Left lung (tissue), 10 donors: ENCODE results near the gene BFSP2. TPM values are rescaled to one million over a fixed set of nuclear protein-coding genes. Genes with fewer than 3 reads are reported as not detected.

Experiments used
- ATAC-seq: fragments of 200-7000 bp; cut with Tn5 transposase; one replicate; pipeline ENCODE4 v1.9.1; 2020; ENCODE audit warnings: moderate library complexity
- DNase-seq, 4 donors: peaks; one replicate each; pipeline ENCODE4 v3.0.0-alpha.2; 2013 to 2020
- H3K27ac ChIP-seq, 2 donors: fragments of 200-600 bp; sonication (generic) in 1 of 2; one replicate each; pipeline versions ENCODE4 v1.5.0 to v1.8.0; 2020 to 2021
- H3K27me3 ChIP-seq, 2 donors: fragments of 200-600 bp; sonication (generic) in 1 of 2; one replicate each; pipeline versions ENCODE4 v1.5.0 to v1.8.0; 2020 to 2021
- H3K36me3 ChIP-seq, 2 donors: fragments of 200-600 bp; sonication (generic) in 1 of 2; one replicate each; pipeline versions ENCODE4 v1.5.0 to v1.8.0; 2020 to 2021
- H3K4me1 ChIP-seq, 2 donors: fragments of 200-600 bp; one replicate each; pipeline ENCODE4 v1.8.0; 2021
- H3K4me3 ChIP-seq, 2 donors: fragments of 200-600 bp; sonication (generic) in 1 of 2; one replicate each; pipeline versions ENCODE4 v1.5.0 to v1.8.0; 2020 to 2021; ENCODE audit warnings: mild to moderate bottlenecking in 1 of 2
- H3K9me3 ChIP-seq, 2 donors: fragments of 200-600 bp; sonication (generic) in 1 of 2; one replicate each; pipeline versions ENCODE4 v1.5.0 to v1.8.0; 2020 to 2021
- intact Hi-C, 2 donors: fragments of 100-400 bp; cut with DNase I; formaldehyde crosslinking; loops; one replicate each; pipeline versions ENCODE4 v1.11.2 to v1.14.2; 2022
- polyA plus RNA-seq, 6 donors: library from polyadenylated mRNA; unstranded; fragments of 120-200 nt; gene quantifications; one replicate each; pipeline ENCODE4 v1.2.1, GENCODE V29; 2013; ENCODE audit not compliant: insufficient read length in 6 of 6
- total RNA-seq, 2 donors: library from RNA; stranded (reverse); fragmentation: NEBNext Ultra II Directional; extraction: Animal tissue kit (Norgen Biotek cat#: 25700); gene quantifications; one replicate each; pipeline ENCODE4 v1.2.1, GENCODE V29; 2021
- TF ChIP-seq, protein P1 (sequence below), 2 donors: fragments of 200-600 bp; sonication (generic) in 1 of 2; IDR thresholded peaks; one replicate each; pipeline versions ENCODE4 v1.5.0 to v1.8.0; 2021; ENCODE audit warnings: antibody characterized with exemption in 2 of 2
- donor health status: DM: no; HTN: yes; CAD: no.
- donor health status: DM: no; HTN: no; CAD: no.

The BFSP2 gene
- total and polyA plus RNA-seq, 8 donors: not detected

DNA sequence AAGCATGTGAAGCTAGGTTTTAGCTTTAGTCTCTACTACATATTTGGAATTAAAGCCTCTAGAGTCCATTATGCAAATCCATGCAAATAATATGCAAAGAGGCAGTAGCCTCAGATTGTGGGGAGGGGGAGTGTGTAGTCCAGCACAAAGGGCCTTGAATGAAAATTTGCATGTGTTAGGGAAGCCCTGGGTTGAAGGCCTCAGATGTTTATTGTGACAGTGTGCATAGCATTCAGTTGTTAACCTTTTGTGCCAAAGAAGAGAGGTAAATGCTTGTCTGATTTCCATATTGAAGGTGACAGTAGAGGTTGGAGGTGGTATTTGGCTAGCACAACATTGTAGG lies 24.5 kb upstream of the BFSP2 start:
- Histone ChIP-seq H3K27me3 (no peaks in the 10 kb centered on the region), H3K36me3 (no peaks in the 10 kb centered on the region), H3K4me3 (no peak overlapping the region), H3K4me1 (peaks cover 0 to 8% of the 10 kb centered on the region in 2 donors), H3K27ac (no peak overlapping the region), H3K9me3 (no peaks in the 10 kb centered on the region)
- ATAC-seq (no peak), DNase-seq (no peak)
- intact Hi-C loops: loop anchor here in 1 of 2 donors (5.0 kb wide), 1 partner anchor 333 kb away; no protein-coding TSS in a partner anchor
- TF ChIP-seq, protein P1, sequence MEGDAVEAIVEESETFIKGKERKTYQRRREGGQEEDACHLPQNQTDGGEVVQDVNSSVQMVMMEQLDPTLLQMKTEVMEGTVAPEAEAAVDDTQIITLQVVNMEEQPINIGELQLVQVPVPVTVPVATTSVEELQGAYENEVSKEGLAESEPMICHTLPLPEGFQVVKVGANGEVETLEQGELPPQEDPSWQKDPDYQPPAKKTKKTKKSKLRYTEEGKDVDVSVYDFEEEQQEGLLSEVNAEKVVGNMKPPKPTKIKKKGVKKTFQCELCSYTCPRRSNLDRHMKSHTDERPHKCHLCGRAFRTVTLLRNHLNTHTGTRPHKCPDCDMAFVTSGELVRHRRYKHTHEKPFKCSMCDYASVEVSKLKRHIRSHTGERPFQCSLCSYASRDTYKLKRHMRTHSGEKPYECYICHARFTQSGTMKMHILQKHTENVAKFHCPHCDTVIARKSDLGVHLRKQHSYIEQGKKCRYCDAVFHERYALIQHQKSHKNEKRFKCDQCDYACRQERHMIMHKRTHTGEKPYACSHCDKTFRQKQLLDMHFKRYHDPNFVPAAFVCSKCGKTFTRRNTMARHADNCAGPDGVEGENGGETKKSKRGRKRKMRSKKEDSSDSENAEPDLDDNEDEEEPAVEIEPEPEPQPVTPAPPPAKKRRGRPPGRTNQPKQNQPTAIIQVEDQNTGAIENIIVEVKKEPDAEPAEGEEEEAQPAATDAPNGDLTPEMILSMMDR (IDR thresholded peaks at IDR 0.05): no peak

DNA sequence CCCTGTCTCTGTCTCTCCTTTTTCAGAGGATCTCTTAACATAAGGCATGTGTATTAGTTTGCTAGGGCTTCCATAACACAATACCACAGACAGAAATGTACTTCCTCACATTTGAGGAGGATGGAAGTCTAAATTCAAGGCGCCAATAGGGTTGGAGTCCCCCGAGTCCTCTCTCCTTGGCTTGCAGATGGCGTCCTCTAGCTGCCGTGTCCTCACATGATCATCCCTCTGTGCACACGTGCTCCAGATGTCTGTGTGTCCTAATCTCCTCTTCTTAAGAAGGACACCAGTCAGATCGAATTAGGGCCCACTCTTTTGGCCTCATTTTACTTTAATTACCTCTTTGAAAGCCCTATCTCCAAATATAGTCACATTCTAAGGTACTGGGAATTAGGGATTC lies 23.0 kb upstream of the BFSP2 start:
- no peaks in the 10 kb centered on the region for H3K9me3 ChIP-seq
- peaks cover 0 to 8% of the 10 kb centered on the region in 2 donors for H3K4me1 ChIP-seq
- TF ChIP-seq, protein P1 (IDR thresholded peaks at IDR 0.05): no peak
- H3K36me3 ChIP-seq: no peaks in the 10 kb centered on the region
- no peak overlapping the region for H3K4me3 ChIP-seq
- no peak for DNase-seq
- H3K27me3 ChIP-seq: no peaks in the 10 kb centered on the region
- no peak overlapping the region for H3K27ac ChIP-seq
- no peak for ATAC-seq
- intact Hi-C loops: loop anchor here in 1 of 2 donors (5.0 kb wide), 1 partner anchor 335 kb away; no protein-coding TSS in a partner anchor

DNA sequence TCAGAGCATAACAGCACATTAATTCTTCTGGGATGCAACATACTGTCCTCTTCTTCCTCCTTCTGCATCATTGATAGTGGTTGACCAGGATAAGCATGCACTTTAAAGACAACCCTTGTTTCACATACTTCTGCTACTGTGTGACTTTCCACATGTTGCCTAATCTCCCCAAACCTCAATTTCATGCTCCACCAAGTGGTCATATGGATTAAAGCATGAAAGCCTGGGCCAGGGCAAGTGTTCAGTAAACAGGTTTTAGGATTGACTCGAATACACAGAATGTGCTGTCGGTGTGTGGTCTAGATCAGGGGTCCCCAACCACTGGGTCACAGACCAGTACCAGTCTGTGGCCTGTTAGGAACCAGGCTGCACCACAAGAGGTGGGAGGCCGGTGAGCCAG lies 22.5 kb upstream of the BFSP2 start:
- Histone ChIP-seq H3K4me3 (no peak overlapping the region), H3K27ac (no peak overlapping the region), H3K27me3 (no peaks in the 10 kb centered on the region), H3K9me3 (no peaks in the 10 kb centered on the region), H3K36me3 (no peaks in the 10 kb centered on the region), H3K4me1 (peaks cover 0 to 8% of the 10 kb centered on the region in 2 donors)
- TF ChIP-seq, protein P1 (IDR thresholded peaks at IDR 0.05): peak in 1 of 2 donors; percentile 44
- intact Hi-C loops: loop anchor here in 1 of 2 donors (5.0 kb wide), 1 partner anchor 335 kb away; no protein-coding TSS in a partner anchor
- DNase-seq (peak in 2 of 4 donors; percentile 35 to 62), ATAC-seq (peak; percentile 73)

- TF ChIP-seq, protein P1 (IDR thresholded peaks at IDR 0.05): no peak
- peaks cover 0 to 18% of the 10 kb centered on the region in 2 donors for H3K4me1 ChIP-seq
- no peaks in the 10 kb centered on the region for H3K9me3 ChIP-seq
- H3K4me3 ChIP-seq: no peak overlapping the region
- H3K27ac ChIP-seq: no peak overlapping the region
- H3K36me3 ChIP-seq: no peaks in the 10 kb centered on the region
- intact Hi-C loops: loop anchor here in 1 of 2 donors (5.0 to 10.0 kb wide), 2 partner anchors 338 to 645 kb away; no protein-coding TSS in a partner anchor
- ATAC-seq: no peak
- DNase-seq: peak in 1 of 4 donors; percentile 72
- H3K27me3 ChIP-seq: no peaks in the 10 kb centered on the region
Measured at GRCh38 chr3:133379926-133380325, 19.9 kb upstream of the BFSP2 start.

DNA sequence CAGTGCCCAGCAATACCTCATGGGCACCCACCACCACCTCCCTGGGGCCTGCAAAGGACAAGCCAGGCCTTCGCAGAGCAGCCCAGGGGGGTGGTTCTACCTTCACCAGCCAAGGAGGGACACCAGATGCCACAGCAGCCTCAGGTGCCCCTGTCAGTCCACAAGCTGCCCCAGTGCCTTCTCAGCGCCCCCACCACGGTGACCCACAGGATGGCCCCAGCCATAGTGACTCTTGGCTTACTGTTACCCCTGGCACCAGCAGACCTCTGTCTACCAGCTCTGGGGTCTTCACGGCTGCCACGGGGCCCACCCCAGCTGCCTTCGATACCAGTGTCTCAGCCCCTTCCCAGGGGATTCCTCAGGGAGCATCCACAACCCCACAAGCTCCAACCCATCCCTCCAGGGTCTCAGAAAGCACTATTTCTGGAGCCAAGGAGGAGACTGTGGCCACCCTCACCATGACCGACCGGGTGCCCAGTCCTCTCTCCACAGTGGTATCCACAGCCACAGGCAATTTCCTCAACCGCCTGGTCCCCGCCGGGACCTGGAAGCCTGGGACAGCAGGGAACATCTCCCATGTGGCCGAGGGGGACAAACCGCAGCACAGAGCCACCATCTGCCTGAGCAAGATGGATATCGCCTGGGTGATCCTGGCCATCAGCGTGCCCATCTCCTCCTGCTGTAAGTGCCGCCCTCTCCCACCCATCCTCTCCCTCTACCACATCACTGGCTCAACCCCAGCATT lies 19.2 kb upstream of the BFSP2 start:
- TF ChIP-seq, protein P1 (IDR thresholded peaks at IDR 0.05): no peak
- intact Hi-C loops: loop anchor here in 1 of 2 donors (10.0 kb wide), 1 partner anchor 646 kb away; no protein-coding TSS in a partner anchor
- no peak overlapping the region for H3K4me3 ChIP-seq
- H3K4me1 ChIP-seq: peaks cover 0 to 18% of the 10 kb centered on the region in 2 donors
- H3K36me3 ChIP-seq: no peaks in the 10 kb centered on the region
- H3K27ac ChIP-seq: no peak overlapping the region
- DNase-seq: peak in 1 of 4 donors; percentile 76
- no peaks in the 10 kb centered on the region for H3K27me3 ChIP-seq
- H3K9me3 ChIP-seq: no peaks in the 10 kb centered on the region
- no peak for ATAC-seq
